ENCODE results near the gene ERG.

ERG gene

GRCh38 chr21:38498057-38498833 lies at the start of gene ERG:
Gene ERG, minus strand, starts transcription at chr21:38498477. Its CDS starts 97 bp downstream, at chr21:38498380.
- H3K27ac ChIP-seq, result peak within 1 kb of the TSS in 20 of 21 experiments; percentile 1 to 91 (median 56)
- H3K4me3 ChIP-seq, result peak within 1 kb of the TSS in 6 of 7 experiments; percentile 3 to 26 (median 12)

GRCh38 chr21:38544661-38545060 lies 46.4 kb upstream of the ERG start:
- Histone ChIP-seq H3K4me3 (no peak overlapping the region), H3K27ac (no peak overlapping the region)

- Histone ChIP-seq H3K4me3 (no peak overlapping the region), H3K27ac (no peak overlapping the region)
Measured at GRCh38 chr21:38542263-38542662, 44.0 kb upstream of the ERG start.

GRCh38 chr21:38538353-38538752 lies 40.1 kb upstream of the ERG start:
- H3K27ac ChIP-seq, result no peak overlapping the region

GRCh38 chr21:38534591-38534990 lies 36.3 kb upstream of the ERG start:
- Histone ChIP-seq H3K4me3 (no peak overlapping the region), H3K27ac (no peak overlapping the region)

More at GRCh38 chr21:38538353-38538752, 40.1 kb upstream of the ERG start:
- H3K4me3 ChIP-seq, result no peak overlapping the region

- Histone ChIP-seq H3K4me3 (no peak overlapping the region), H3K27ac (no peak overlapping the region)
Measured at GRCh38 chr21:38533887-38534286, 35.6 kb upstream of the ERG start.

- H3K27ac ChIP-seq, result no peak overlapping the region
- H3K4me3 ChIP-seq, result no peak overlapping the region
Measured at GRCh38 chr21:38531591-38531990, 33.3 kb upstream of the ERG start.

- H3K4me3 ChIP-seq, result no peak overlapping the region
- H3K27ac ChIP-seq, result no peak overlapping the region
Measured at GRCh38 chr21:38531039-38531541, 32.8 kb upstream of the ERG start.

GRCh38 chr21:38527737-38528136 lies 29.5 kb upstream of the ERG start:
- no peak overlapping the region for H3K4me3 ChIP-seq
- H3K27ac ChIP-seq, result no peak overlapping the region

GRCh38 chr21:38525454-38525853 lies 27.2 kb upstream of the ERG start:
- H3K27ac ChIP-seq, result no peak overlapping the region
- no peak overlapping the region for H3K4me3 ChIP-seq

GRCh38 chr21:38524168-38525153 lies 26.2 kb upstream of the ERG start:
- no peak overlapping the region for H3K27ac ChIP-seq
- no peak overlapping the region for H3K4me3 ChIP-seq

GRCh38 chr21:38520511-38520910 lies 22.2 kb upstream of the ERG start:
- Histone ChIP-seq H3K4me3 (no peak overlapping the region), H3K27ac (no peak overlapping the region)

GRCh38 chr21:38511662-38512243 lies 13.5 kb upstream of the ERG start:
- no peak overlapping the region for H3K27ac ChIP-seq
- no peak overlapping the region for H3K4me3 ChIP-seq

- Histone ChIP-seq H3K27ac (no peak overlapping the region), H3K4me3 (no peak overlapping the region)
Measured at GRCh38 chr21:38511198-38511597, 12.9 kb upstream of the ERG start.

- no peak overlapping the region for H3K27ac ChIP-seq
- H3K4me3 ChIP-seq, result no peak overlapping the region
Measured at GRCh38 chr21:38507374-38507942, 9.2 kb upstream of the ERG start.

GRCh38 chr21:38506661-38507281 lies 8.5 kb upstream of the ERG start:
- Histone ChIP-seq H3K27ac (no peak overlapping the region), H3K4me3 (no peak overlapping the region)

- H3K27ac ChIP-seq, result peak overlapping the region in 4 of 21 experiments; percentile 2 to 74 (median 28)
- peak overlapping the region in 2 of 7 experiments; percentile 4 to 6 for H3K4me3 ChIP-seq
Measured at GRCh38 chr21:38505654-38506523, 7.6 kb upstream of the ERG start.

GRCh38 chr21:38504066-38504465 lies 5.8 kb upstream of the ERG start:
- peak overlapping the region in 13 of 21 experiments; percentile 7 to 74 (median 49) for H3K27ac ChIP-seq
- H3K4me3 ChIP-seq, result peak overlapping the region in 2 of 7 experiments; percentile 9 to 15

Measured in skin epidermis (tissue), 12 donors.